H1 (cell line): Measurements from ENCODE around the gene NME3. TPM values are rescaled to one million over a fixed set of nuclear protein-coding genes. Genes with fewer than 3 reads are reported as not detected.

ENCODE experiments used
- CTCF ChIA-PET: fragments of 300-600 bp; sonication (Branson Sonifier 250); formaldehyde crosslinking; loops from one replicate; lab custom pipeline; 2021; ENCODE audit not compliant: partially characterized antibody; lab: Charles Lee
- POLR2A ChIA-PET: fragments of 300-600 bp; sonication (Branson Sonifier 250); formaldehyde crosslinking; loops from one replicate; lab custom pipeline; 2021; ENCODE audit warnings: inconsistent platforms; ENCODE audit not compliant: partially characterized antibody; lab: Charles Lee
- DNase-seq, 2 experiments: peaks; one replicate each; pipeline versions ENCODE4 v3.0.0 to v3.0.0-alpha.2; 2010 to 2022; ENCODE audit warnings: low spot score in 2 of 2, low read depth in 1 of 2, mixed read lengths in 1 of 2
- FAIRE-seq: peaks from 2 replicates; lab custom pipeline; 2011; peaks lifted over from hg19 to GRCh38; lab: Jason Lieb, UNC
- H2AFZ ChIP-seq: 2 replicates; pipeline ENCODE4 v1.8.1; 2012; ENCODE audit warnings: low read length, inconsistent platforms
- H2AK5ac ChIP-seq: 2 replicates; pipeline ENCODE4 v1.6.1; 2013; ENCODE audit warnings: low read depth, low read length
- H2BK120ac ChIP-seq: replicated peaks from 2 replicates; pipeline ENCODE3; 2013; ENCODE audit warnings: low read depth, low read length, inconsistent platforms
- H2BK12ac ChIP-seq: 2 replicates; pipeline ENCODE4 v1.6.1; 2013; ENCODE audit warnings: low read depth, low read length
- H2BK15ac ChIP-seq: 2 replicates; pipeline ENCODE4 v1.6.1; 2013; ENCODE audit warnings: low read length
- H2BK20ac ChIP-seq: 2 replicates; pipeline ENCODE4 v1.6.1; 2013; ENCODE audit warnings: low read length
- H2BK5ac ChIP-seq: 2 replicates; pipeline ENCODE4 v1.6.1; 2013; ENCODE audit warnings: low read depth, low read length
- H3K14ac ChIP-seq: 2 replicates; pipeline ENCODE4 v1.6.1; 2013; ENCODE audit warnings: inconsistent platforms; ENCODE audit not compliant: insufficient read length
- H3K18ac ChIP-seq: 2 replicates; pipeline ENCODE4 v1.6.1; 2013; ENCODE audit warnings: low read length; ENCODE audit errors: extremely low read depth
- H3K23ac ChIP-seq: 2 replicates; pipeline ENCODE4 v1.6.1; 2013; ENCODE audit warnings: inconsistent platforms; ENCODE audit not compliant: insufficient read length
- H3K23me2 ChIP-seq: 2 replicates; pipeline ENCODE4 v1.6.1; 2013; ENCODE audit warnings: low read depth, low read length
- H3K27ac ChIP-seq: 2 replicates; pipeline ENCODE4 v1.6.1; 2011; ENCODE audit warnings: low read depth, low read length, inconsistent platforms
- H3K27me3 ChIP-seq, 4 experiments: replicated peaks in 1 of 4; 1 replicate in 1 of 4; 2 replicates in 3 of 4; pipeline versions ENCODE4 v1.6.1 to v1.8.1; 2011 to 2013; ENCODE audit warnings: low read length in 3 of 4, mild to moderate bottlenecking in 3 of 4, inconsistent platforms in 2 of 4, mixed read lengths in 2 of 4, moderate library complexity in 1 of 4; ENCODE audit not compliant: control insufficient read depth in 3 of 4, insufficient read depth in 3 of 4; ENCODE audit errors: extremely low read depth in 1 of 4
- H3K36me3 ChIP-seq, 4 experiments: 2 replicates each; pipeline versions ENCODE4 v1.6.1 to v1.8.1; 2011 to 2013; ENCODE audit warnings: mild to moderate bottlenecking in 4 of 4, low read length in 3 of 4, moderate library complexity in 2 of 4, control low read depth in 1 of 4, inconsistent platforms in 1 of 4; ENCODE audit not compliant: insufficient read depth in 4 of 4, control insufficient read depth in 2 of 4
- H3K4ac ChIP-seq: replicated peaks from 2 replicates; pipeline ENCODE3; 2013; ENCODE audit warnings: low read length, low read depth, mixed read lengths, inconsistent platforms; ENCODE audit not compliant: insufficient read length
- H3K4me1 ChIP-seq, 4 experiments: replicated peaks in 1 of 4; 1 replicate in 1 of 4; 2 replicates in 3 of 4; pipeline versions ENCODE4 v1.6.1 to v1.8.1; 2011 to 2013; ENCODE audit warnings: low read length in 3 of 4, inconsistent platforms in 2 of 4, mixed read lengths in 1 of 4; ENCODE audit not compliant: insufficient read depth in 4 of 4, control insufficient read depth in 3 of 4
- H3K4me2 ChIP-seq, 2 experiments: 2 replicates each; pipeline versions ENCODE4 v1.6.1 to v1.8.1; 2011 to 2013; ENCODE audit warnings: low read depth in 2 of 2, low read length in 2 of 2, control low read depth in 1 of 2, inconsistent platforms in 1 of 2, mild to moderate bottlenecking in 1 of 2; ENCODE audit not compliant: insufficient read depth in 1 of 2
- H3K4me3 ChIP-seq, 4 experiments: fragments of 200-600, 300-600 bp in 1 of 4; sonication (generic), shearing (Covaris generic), sonication (Bioruptor Twin) in 1 of 4; 2 replicates each; pipeline versions ENCODE4 v1.5.1 to v1.8.1; 2011 to 2016; ENCODE audit warnings: low read length in 4 of 4, low read depth in 3 of 4, control low read depth in 2 of 4, inconsistent platforms in 2 of 4, mild to moderate bottlenecking in 2 of 4, mixed read lengths in 1 of 4, moderate library complexity in 1 of 4; ENCODE audit not compliant: insufficient read depth in 2 of 4; ENCODE audit errors: extremely low read depth in 1 of 4
- H3K56ac ChIP-seq: replicated peaks from 2 replicates; pipeline ENCODE3; 2013; ENCODE audit warnings: low read depth, mild to moderate bottlenecking, mixed read lengths, low read length, inconsistent platforms; ENCODE audit not compliant: insufficient read length
- H3K79me1 ChIP-seq: 2 replicates; pipeline ENCODE4 v1.6.1; 2013; ENCODE audit warnings: low read depth, low read length, control low read depth
- H3K79me2 ChIP-seq, 2 experiments: 2 replicates each; pipeline versions ENCODE4 v1.6.1 to v1.8.1; 2012 to 2013; ENCODE audit warnings: low read length in 2 of 2, mild to moderate bottlenecking in 2 of 2, inconsistent platforms in 1 of 2; ENCODE audit not compliant: insufficient read depth in 2 of 2, control insufficient read depth in 1 of 2
- H3K9ac ChIP-seq, 4 experiments: replicated peaks in 1 of 4; 1 replicate in 1 of 4; 2 replicates in 3 of 4; pipeline versions ENCODE4 v1.6.1 to v1.8.1; 2011 to 2013; ENCODE audit warnings: low read depth in 3 of 4, low read length in 3 of 4, control low read depth in 2 of 4, mild to moderate bottlenecking in 2 of 4, moderate library complexity in 2 of 4, inconsistent platforms in 1 of 4; ENCODE audit errors: extremely low read depth in 1 of 4
- H3K9me3 ChIP-seq, 2 experiments: 2 replicates each; pipeline versions ENCODE4 v1.6.1 to v1.8.1; 2012 to 2013; ENCODE audit warnings: mild to moderate bottlenecking in 2 of 2, moderate library complexity in 2 of 2, control low read depth in 1 of 2, inconsistent platforms in 1 of 2, low read depth in 1 of 2, low read length in 1 of 2, mixed read lengths in 1 of 2; ENCODE audit not compliant: insufficient read depth in 2 of 2
- H4K20me1 ChIP-seq, 2 experiments: replicated peaks in 1 of 2; 2 replicates each; pipeline versions ENCODE3 to v1.8.1; 2011 to 2013; ENCODE audit warnings: inconsistent platforms in 2 of 2, low read length in 2 of 2, mild to moderate bottlenecking in 1 of 2; ENCODE audit not compliant: insufficient read depth in 2 of 2, control insufficient read depth in 1 of 2
- H4K5ac ChIP-seq: 2 replicates; pipeline ENCODE4 v1.6.1; 2013; ENCODE audit warnings: low read length, low read depth, mixed read lengths, inconsistent platforms; ENCODE audit not compliant: insufficient read length
- H4K8ac ChIP-seq: 2 replicates; pipeline ENCODE4 v1.8.0; 2013; ENCODE audit warnings: mild to moderate bottlenecking, moderate library complexity, low read length, inconsistent platforms; ENCODE audit not compliant: insufficient read depth; ENCODE audit errors: extremely low read depth
- H4K91ac ChIP-seq: replicated peaks from 2 replicates; pipeline ENCODE3; 2013; ENCODE audit warnings: low read length, mixed read lengths, inconsistent platforms; ENCODE audit not compliant: insufficient read length
- ASH2L ChIP-seq: fragments of 200-600, 300-600 bp; sonication (generic); IDR thresholded peaks from one replicate; pipeline ENCODE4 v1.7.1; 2017; ENCODE audit warnings: low read length
- BCL11A ChIP-seq, 2 experiments: IDR thresholded peaks; one replicate each; pipeline ENCODE4 v1.6.1; 2011; ENCODE audit warnings: low read depth in 2 of 2, low read length in 2 of 2, mild to moderate bottlenecking in 2 of 2
- BRCA1 ChIP-seq: IDR thresholded peaks from 2 replicates; pipeline ENCODE4 v1.6.1; 2012; ENCODE audit warnings: low read depth, low read length, improper control_type of control experiment
- CHD2 ChIP-seq: IDR thresholded peaks from 2 replicates; pipeline ENCODE4 v1.6.1; 2012; ENCODE audit warnings: low read length, improper control_type of control experiment
- EGR1 ChIP-seq: IDR thresholded peaks from 2 replicates; pipeline ENCODE4 v1.6.1; 2011; ENCODE audit warnings: low read depth, low read length, borderline replicate concordance
- FOSL1 ChIP-seq: IDR thresholded peaks from 2 replicates; pipeline ENCODE4 v1.6.1; 2011; ENCODE audit warnings: mild to moderate bottlenecking, low read depth, low read length, moderate library complexity; ENCODE audit not compliant: insufficient read depth
- MAX ChIP-seq: IDR thresholded peaks from 2 replicates; pipeline ENCODE4 v1.6.1; 2012; ENCODE audit warnings: inconsistent platforms
- RFX5 ChIP-seq: IDR thresholded peaks from 2 replicates; pipeline ENCODE4 v1.6.1; 2011; ENCODE audit warnings: low read depth, low read length, improper control_type of control experiment, borderline replicate concordance
- SIN3A ChIP-seq, 2 experiments: IDR thresholded peaks in 1 of 2; conservative IDR thresholded peaks in 1 of 2; 2 replicates each; pipeline ENCODE4 v1.6.1; 2011 to 2012; ENCODE audit warnings: low read length in 2 of 2, improper control_type of control experiment in 1 of 2, low read depth in 1 of 2, mild to moderate bottlenecking in 1 of 2
- SRF ChIP-seq: IDR thresholded peaks from 2 replicates; pipeline ENCODE4 v1.6.1; 2011; ENCODE audit warnings: mild to moderate bottlenecking, low read depth, low read length, moderate library complexity
- TAF1 ChIP-seq: IDR thresholded peaks from 2 replicates; pipeline ENCODE4 v1.6.1; 2011; ENCODE audit warnings: mild to moderate bottlenecking, low read depth, low read length
- ZNF274 ChIP-seq: IDR thresholded peaks from 2 replicates; pipeline ENCODE4 v1.7.0; 2012; ENCODE audit warnings: low read length, borderline replicate concordance; ENCODE audit errors: extremely low read depth
- WGBS, 2 experiments: shearing (Covaris generic) in 1 of 2; methylation state at CpG; one replicate each; pipeline versions ENCODE4 v1.1.6 to v1.1.7; 2013 to 2015; ENCODE audit warnings: low lambda C conversion rate in 2 of 2, mixed read lengths in 2 of 2, inconsistent platforms in 1 of 2, low coverage in 1 of 2, missing lambda C conversion rate in 1 of 2; ENCODE audit not compliant: insufficient replicate concordance in 2 of 2, insufficient coverage in 1 of 2, insufficient read length in 1 of 2; ENCODE audit errors: extremely low coverage in 1 of 2, missing lambda C conversion rate in 1 of 2; 5-methylcytosine and 5-hydroxymethylcytosine counted together
- polyA plus RNA-seq, 7 experiments: library from polyadenylated mRNA; depleted of rRNA in 3 of 7; stranded (reverse) in 5 of 7; unstranded in 2 of 7; fragments of >200 nt in 5 of 7; fragments of 200-250 nt in 2 of 7; gene quantifications; 1 replicate in 5 of 7; 2 replicates in 1 of 7; 4 replicates in 1 of 7; pipeline versions ENCODE4 v1.2.1 to v1.2.3, GENCODE V29; 2011 to 2013; ENCODE audit warnings: missing spikeins in 2 of 7, mixed read lengths in 2 of 7
- total RNA-seq: library from RNA; stranded (reverse); fragmentation: NEBNext Ultra II Directional; extraction: Animal tissue kit (Norgen Biotek cat#: 25700); gene quantifications from 2 replicates; pipeline ENCODE4 v1.2.1, GENCODE V29; 2021

Gene NME3
- total and polyA plus RNA-seq, 2 of the 8 experiments (the other 6 are each of a cell fraction or from before 2014, with no cell fraction given), result 72.5 to 163 TPM

DNA sequence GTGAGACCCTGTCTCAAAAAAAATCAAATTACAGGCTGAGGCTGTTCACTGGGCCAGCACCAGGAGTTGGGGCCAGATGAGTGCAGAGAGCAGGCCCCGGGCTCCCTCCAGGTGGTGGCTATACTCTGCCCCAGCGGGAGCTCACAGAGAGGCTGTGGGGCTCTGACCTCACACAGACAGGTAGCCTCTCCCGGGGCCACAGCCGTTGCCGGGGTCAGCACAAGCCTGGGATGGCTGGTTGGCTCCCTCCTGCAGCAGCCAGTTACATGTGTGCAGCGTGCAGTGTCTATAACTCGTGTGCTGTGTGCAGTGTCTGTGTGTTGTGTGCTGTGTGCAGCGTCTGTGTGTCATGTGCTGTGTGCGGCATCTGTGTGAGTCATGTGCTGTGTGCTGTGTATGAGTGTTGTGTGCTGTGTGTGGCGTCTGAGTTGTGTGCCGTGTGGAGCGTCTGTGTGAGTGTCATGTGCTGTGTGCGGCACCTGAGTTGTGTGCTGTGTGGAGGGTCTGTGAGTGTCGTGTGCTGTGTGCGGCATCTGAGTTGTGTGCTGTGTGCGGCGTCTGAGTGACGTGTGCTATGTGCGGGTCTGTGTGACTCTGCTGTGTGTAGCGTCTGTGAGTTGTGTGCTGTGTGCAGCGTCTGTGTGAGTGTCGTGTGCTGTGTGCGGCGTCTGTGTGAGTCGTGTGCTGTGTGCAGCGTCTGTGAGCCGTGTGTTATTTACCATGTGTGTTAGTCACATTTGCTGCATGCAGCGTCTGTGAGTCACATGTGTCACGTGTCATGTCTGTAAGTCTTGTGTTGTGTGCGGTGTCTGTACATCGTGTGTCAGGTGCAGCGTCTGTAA, 44.5 kb downstream of the NME3 start:
- Histone ChIP-seq H3K27me3 (no peaks in the 10 kb centered on the region), H2BK120ac (no peak overlapping the region), H3K56ac (no peak overlapping the region), H4K91ac (no peak overlapping the region), H3K79me2 (no peaks in the 10 kb centered on the region; a peak in 2 of 4 replicates), H3K4me1 (0 out of 7 replicates have a peak, but pooled peaks cover 0 to 2% (median 0%) of the 10 kb centered on the region in 4 experiments), H4K5ac (no peak overlapping the region), H4K8ac (no peak overlapping the region; the same call in 1 of the 2 replicates), H2BK20ac (no peak overlapping the region), H2BK12ac (0 out of 2 replicates have a peak overlapping the region, but pooled peaks have one; percentile 71), H3K14ac (no peak overlapping the region), H3K18ac (no peak overlapping the region), H3K23ac (no peak overlapping the region), H3K4me3 (no peak overlapping the region), H3K27ac (no peak overlapping the region), H3K36me3 (peaks cover 0 to 4% (median 1%) of the 10 kb centered on the region in 4 experiments; a peak in 4 of 8 replicates), H2AFZ (no peak overlapping the region), H3K23me2 (no peaks in the 10 kb centered on the region), H3K9me3 (no peaks in the 10 kb centered on the region), H3K79me1 (peaks cover 5% of the 10 kb centered on the region), H3K4ac (no peak overlapping the region), H2AK5ac (no peak overlapping the region), H2BK15ac (no peak overlapping the region; the same call in 1 of the 2 replicates), H4K20me1 (peaks cover 0 to 15% of the 10 kb centered on the region in 2 experiments), H3K9ac (no peak overlapping the region), H2BK5ac (peak overlapping the region; percentile 15; the same call in 1 of the 2 replicates), H3K4me2 (no peak overlapping the region)
- FAIRE-seq (no peak), DNase-seq (no peak)
- 94% methylated on average over 32 of the region's 32 CpGs; no CpG with 5 or more reads in 1 of the 2 experiments for WGBS, 2 experiments
- CTCF ChIA-PET, result interaction anchor here (0.5 to 1.2 kb wide), 5 partner anchors 25 to 395 kb away, joined by 3 to 5 read pairs (median 3); no protein-coding TSS in a partner anchor
- POLR2A ChIA-PET, result interaction anchor here (0.8 kb wide), 1 partner anchor 24 kb away, joined by 3 read pairs; no protein-coding TSS in a partner anchor
- TF ChIP-seq RFX5 (no peak), ASH2L (no peak), SRF (no peak), EGR1 (no peak), SIN3A (conservative IDR thresholded peaks at IDR 0.05 in 1 of 2, IDR thresholded peaks at IDR 0.05 in 1 of 2; ENCODE audit: low read depth in 1 of 2, low read length in 2 of 2) (no peak), FOSL1 (no peak), CHD2 (no peak), BCL11A (IDR thresholded peaks at IDR 0.05; ENCODE audit: low read depth in 2 of 2, low read length in 2 of 2) (no peak), TAF1 (no peak), ZNF274 (no peak), MAX (no peak), BRCA1 (no peak)
